Activated CD8-positive, alpha-beta memory T cell treated with anti-CD3 and anti-CD28 coated beads for 36 hours (primary cell): ENCODE measurements around the gene CSRNP3. TPM values are rescaled to one million over a fixed set of nuclear protein-coding genes. Genes with fewer than 3 reads are reported as not detected.
"Not testable (repeated sequence)": the region's sequence is repeated elsewhere in the genome, so short reads cannot be mapped to it uniquely, and the experiment has no call there.

ENCODE experiments used
- CTCF ChIA-PET: fragments of 350-600 bp; sonication (Branson Sonifier 250); formaldehyde crosslinking; loops from one replicate; lab custom pipeline; 2021; ENCODE audit warnings: antibody characterized with exemption; lab: Charles Lee
- POLR2A ChIA-PET: fragments of 350-600 bp; sonication (Branson Sonifier 250); formaldehyde crosslinking; loops from one replicate; lab custom pipeline; 2021; ENCODE audit warnings: antibody characterized with exemption; lab: Charles Lee
- total RNA-seq, 2 experiments: library from RNA; stranded (reverse); gene quantifications; one replicate each; pipeline ENCODE4 v1.2.3, GENCODE V29; 2021

Gene CSRNP3
- total RNA-seq, 2 experiments from 2014 or later = not detected

DNA sequence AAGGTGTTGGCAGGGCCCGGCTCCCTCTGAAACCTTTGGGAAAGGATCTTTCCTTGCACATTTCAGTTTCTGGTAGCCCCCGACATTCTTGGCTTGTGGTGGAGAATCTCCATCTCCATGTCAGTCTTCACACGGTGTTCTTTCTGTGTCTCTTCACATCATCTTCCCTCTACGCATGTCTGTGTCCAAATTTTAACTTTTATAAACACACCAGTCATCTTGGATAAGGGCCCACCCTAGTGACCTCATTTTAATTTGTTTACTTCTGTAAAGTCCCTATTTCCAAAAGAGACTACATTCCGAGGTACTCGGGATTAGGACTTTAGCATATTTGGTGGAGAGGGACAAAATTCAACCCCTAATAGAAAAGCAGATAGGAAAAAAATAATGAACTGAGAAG is 186.2 kb downstream of the CSRNP3 start:
- ChIA-PET POLR2A (no interaction called here), CTCF (no interaction called here)

DNA sequence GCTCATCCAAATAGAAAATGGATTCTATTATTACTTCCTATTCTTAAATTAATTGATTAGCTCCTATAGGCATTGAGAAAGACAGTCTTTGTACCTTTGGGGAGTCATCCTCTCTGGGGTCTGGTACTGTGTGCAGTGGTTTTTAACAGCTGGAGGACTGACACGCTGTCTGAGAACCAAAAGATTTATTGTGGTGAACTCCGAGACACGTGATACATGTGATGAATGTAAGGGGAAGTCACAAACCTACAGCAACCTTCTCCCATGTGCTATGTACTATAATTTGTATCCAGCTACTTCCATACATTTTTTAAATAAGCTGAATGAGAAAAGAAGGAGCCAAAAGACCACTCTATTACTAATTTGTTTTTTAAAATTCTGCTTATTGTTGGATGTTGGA is 190.9 kb downstream of the CSRNP3 start:
- CTCF ChIA-PET = no interaction called here
- POLR2A ChIA-PET = no interaction called here

- POLR2A ChIA-PET = no interaction called here
- CTCF ChIA-PET = no interaction called here
Measured at GRCh38 chr2:165662720-165663119, 193.2 kb downstream of the CSRNP3 start.

DNA sequence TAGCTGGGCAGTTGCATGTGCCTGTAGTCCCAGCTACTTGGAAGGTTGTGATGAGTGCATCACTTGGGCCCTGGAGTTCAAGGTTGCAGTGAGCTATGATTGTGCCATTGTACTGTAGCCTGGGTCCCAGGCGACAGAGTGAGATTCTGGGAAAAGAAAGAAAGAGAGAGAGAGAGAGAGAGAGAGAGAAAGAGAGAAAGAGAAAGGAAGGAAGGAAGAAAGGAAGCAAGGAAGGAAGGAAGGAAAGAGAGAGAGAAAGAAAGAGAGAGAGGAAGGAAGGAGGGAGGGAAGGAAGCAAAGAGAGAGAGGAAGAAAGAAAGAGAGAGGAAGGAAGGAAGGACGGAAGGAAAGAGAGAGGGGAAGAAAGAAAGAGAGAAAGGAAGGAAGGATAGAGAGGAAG is 196.1 kb downstream of the CSRNP3 start:
- POLR2A ChIA-PET = no interaction called here
- CTCF ChIA-PET = no interaction called here

DNA sequence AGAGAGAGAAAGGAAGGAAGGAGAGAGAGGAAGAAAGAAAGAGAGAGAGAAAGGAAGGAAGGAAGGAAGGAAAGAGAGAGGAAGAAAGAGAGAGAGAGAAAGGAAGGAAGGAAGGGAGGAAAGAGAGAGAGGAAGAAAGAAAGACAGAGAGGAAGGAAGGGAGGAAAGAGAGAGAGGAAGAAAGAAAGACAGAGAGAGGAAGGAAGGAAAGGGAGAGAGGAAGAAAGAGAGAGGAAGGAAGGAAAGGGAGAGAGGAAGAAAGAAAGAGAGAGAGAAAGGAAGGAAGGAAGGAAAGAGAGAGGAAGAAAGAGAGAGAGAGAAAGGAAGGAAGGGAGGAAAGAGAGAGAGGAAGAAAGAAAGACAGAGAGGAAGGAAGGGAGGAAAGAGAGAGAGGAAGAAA is 196.6 kb downstream of the CSRNP3 start:
- POLR2A ChIA-PET, CTCF ChIA-PET: not testable (repeated sequence)

DNA sequence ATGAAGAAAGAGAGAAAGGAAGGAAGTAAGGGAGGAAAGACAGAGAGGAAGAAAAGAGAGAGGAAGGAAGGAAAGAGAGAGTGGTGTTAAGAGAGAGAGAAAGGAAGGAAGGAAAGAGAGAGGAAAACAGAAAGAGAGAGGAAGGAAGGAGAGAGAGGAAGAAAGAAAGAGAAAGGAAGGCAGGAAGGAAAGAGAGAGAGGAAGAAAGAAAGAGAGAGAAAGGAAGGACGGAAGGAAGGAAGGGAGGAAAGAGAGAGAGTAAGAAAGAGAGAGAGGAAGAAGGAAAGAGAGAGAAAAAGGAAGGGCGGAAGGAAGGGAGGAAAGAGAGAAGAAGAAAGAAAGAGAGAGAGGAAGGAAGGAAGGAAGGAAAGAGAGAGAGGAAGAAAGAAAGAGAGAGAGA is 197.1 kb downstream of the CSRNP3 start:
- POLR2A ChIA-PET = no interaction called here
- CTCF ChIA-PET = no interaction called here

GRCh38 chr2:165667375-165667774 is 197.9 kb downstream of the CSRNP3 start:
- POLR2A ChIA-PET = no interaction called here
- CTCF ChIA-PET = no interaction called here

DNA sequence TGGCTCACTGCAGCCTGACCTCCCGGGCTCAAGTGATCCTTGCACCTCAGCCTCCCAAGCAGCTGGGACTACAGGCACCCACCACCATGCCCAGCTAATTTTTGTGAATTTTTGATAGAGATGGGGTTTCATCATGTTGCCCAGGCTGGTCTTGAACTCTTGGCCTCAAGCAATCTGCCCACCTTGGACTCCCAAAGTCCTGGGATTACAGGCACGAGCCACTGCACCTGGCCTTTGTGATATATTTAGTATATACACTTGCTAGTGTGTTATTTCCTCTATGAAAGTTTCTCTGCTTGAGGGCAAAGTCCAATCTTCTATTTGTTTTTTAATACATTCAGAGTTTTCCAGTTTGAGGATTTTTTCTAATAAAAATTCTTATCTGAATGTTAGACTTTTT is 205.3 kb downstream of the CSRNP3 start:
- CTCF ChIA-PET = no interaction called here

GRCh38 chr2:165675551-165675968 is 206.1 kb downstream of the CSRNP3 start:
- ChIA-PET POLR2A (no interaction called here), CTCF (no interaction called here)

More for the DNA sequence above, 205.3 kb downstream of the CSRNP3 start:
- POLR2A ChIA-PET = no interaction called here

- ChIA-PET POLR2A (no interaction called here), CTCF (no interaction called here)
Measured at GRCh38 chr2:165678882-165679281, 209.4 kb downstream of the CSRNP3 start.

- POLR2A ChIA-PET = interaction anchor here (0.5 kb wide), 1 partner anchor 59 kb away, joined by 7 read pairs; no protein-coding TSS in a partner anchor
- CTCF ChIA-PET = no interaction called here
Measured at GRCh38 chr2:165679621-165680020, 210.1 kb downstream of the CSRNP3 start.

- ChIA-PET CTCF (interaction anchor here (0.7 kb wide), 1 partner anchor 9 kb away, joined by 3 read pairs; no protein-coding TSS in a partner anchor), POLR2A (no interaction called here)
Measured at GRCh38 chr2:165681841-165682240, 212.3 kb downstream of the CSRNP3 start.

DNA sequence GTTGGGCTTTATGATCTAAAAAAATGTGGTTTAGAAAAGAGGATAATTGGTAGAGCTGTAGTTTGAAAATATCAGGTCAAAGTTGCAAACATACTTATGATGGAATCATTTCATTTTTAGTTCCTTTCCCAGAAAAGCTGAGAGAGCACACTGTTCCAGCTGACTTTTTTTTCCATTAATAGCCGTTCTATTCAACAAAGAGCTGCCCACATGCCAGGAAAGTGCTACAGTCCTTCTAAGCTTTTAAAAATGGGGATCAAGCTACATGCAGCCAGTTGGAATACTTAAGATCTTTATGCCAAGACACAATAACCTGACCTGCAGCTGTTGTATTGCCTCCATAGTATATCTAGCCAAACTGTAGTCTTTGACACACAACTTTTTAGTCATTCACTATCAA is 213.0 kb downstream of the CSRNP3 start:
- POLR2A ChIA-PET = no interaction called here
- CTCF ChIA-PET = interaction anchor here (0.7 kb wide), 1 partner anchor 9 kb away, joined by 3 read pairs; no protein-coding TSS in a partner anchor

DNA sequence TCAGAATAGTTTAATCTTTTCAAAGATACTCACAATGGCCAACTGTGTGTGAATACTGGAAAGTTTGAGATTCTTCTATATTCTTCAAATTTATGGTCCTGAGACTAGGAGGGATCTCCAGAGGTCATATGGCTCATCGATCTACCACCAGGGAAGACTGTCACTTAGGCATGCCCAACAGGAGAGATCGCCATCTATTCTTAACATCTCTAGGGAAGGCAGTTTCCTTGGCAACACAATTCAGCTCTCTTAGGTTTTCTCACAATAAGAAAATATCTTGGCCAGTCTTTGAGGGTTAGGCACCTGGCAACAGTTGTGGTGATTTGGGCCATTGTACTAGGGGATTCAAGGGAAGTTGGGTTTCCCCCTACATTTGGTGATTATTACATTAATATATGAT is 217.3 kb downstream of the CSRNP3 start:
- POLR2A ChIA-PET = no interaction called here
- CTCF ChIA-PET = no interaction called here

DNA sequence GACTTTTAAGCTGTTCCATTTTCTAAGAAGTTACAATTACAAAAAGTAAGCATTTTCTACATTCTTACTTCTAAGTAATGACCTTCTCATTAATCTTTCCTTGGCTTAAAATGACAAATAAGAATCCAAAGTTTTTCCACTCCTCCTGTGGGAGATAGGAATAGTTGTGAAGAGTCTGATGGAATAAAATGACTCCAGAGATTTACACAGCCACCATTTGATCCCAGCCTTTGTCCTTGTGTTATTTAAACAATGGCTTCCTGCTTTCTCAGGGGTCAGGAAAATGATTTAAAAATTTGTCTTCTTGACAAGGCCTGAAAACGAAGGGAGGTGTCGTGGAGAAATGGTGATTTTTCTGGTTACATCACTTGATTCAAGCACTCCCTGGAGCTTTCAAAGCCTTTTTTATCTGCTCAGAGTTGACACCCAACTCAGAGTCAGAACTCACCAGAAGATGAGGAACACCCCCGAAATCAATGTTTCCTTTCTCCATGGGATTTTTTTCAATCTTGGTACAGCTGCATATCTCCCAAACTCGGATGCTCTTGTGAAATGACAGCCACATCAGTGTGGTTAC is 218.0 kb downstream of the CSRNP3 start:
- ChIA-PET POLR2A (no interaction called here), CTCF (no interaction called here)

DNA sequence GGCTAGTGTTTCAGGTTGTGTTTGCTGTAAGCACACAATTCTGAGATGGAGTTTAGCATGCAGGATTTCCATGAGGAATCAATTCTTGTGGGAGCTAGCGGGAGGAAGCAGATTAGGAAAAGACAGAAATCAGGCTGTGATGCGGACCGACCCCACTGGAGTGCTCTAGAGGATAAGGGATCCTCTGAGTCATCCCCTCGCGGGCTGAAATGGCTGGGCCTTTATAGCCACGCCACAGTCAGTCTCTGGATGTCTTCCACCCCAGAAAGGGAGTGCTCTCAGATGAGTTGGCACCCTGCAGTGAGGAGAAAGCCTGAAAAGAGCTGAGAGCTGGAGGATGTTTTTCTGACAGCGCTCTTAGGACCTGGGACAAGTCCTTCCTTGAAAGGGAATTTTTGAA is 222.1 kb downstream of the CSRNP3 start:
- ChIA-PET CTCF (interaction anchor here (1.2 kb wide), 1 partner anchor 9 kb away, joined by 3 read pairs; no protein-coding TSS in a partner anchor), POLR2A (no interaction called here)

- ChIA-PET CTCF (no interaction called here), POLR2A (no interaction called here)
Measured at GRCh38 chr2:165692906-165693305, 223.4 kb downstream of the CSRNP3 start.

DNA sequence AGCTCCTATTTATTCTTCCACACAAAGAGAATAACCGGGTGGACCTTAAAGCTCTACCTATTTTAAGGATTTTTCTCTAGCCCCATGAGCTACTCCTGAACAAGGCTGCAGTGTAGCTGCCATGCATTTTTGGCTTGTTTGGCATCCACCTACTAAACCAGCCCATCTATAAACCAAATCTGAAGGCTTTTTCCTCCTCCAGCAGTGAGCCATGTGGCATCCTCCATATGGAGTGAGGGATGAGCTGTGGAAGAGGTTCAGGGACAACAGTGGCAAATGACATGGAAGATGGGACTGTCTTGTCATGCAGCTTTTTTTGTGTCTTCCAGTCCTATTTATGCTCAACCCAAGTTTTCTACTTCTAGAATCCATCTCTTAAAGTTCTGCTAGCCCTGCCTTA is 224.3 kb downstream of the CSRNP3 start:
- POLR2A ChIA-PET = no interaction called here
- CTCF ChIA-PET = no interaction called here

DNA sequence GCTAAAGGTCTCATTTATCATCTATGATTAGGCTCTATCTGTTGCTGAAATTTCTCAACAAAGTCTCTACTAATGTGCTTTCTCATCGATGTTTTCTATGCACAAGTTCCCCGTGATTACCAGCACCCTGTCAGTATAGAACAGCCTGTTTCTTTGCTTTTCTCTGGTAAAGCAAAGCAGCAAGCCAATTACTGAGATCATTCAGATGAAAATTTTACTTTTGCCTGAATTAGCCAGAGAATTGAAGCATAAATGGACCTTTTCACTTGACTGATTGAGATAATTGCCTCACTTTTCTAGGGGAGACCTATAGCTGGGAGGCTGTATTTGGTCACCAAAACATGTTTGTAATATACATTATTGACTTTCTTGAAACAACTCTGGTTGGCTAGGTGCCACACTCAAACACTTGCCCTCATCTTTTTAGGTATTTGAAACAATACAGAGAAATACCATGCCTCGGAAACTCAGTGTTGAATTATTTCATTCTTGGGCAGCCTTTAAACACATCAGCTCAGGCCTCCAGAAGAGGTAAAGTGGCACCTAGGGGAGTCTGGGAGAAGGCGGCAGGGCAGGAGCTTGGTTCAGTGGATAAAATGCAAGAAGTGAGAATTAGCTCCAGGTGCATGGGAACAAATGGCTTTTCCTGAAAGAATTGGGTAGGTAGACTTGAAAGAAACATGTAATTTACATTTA is 228.4 kb downstream of the CSRNP3 start:
- POLR2A ChIA-PET = no interaction called here
- CTCF ChIA-PET = interaction anchor here (0.6 kb wide), 1 partner anchor 706 kb away, joined by 3 read pairs; no protein-coding TSS in a partner anchor

- CTCF ChIA-PET = interaction anchor here (0.6 kb wide), 1 partner anchor 707 kb away, joined by 3 read pairs; no protein-coding TSS in a partner anchor
- POLR2A ChIA-PET = no interaction called here
Measured at GRCh38 chr2:165698444-165698884, 229.0 kb downstream of the CSRNP3 start.

DNA sequence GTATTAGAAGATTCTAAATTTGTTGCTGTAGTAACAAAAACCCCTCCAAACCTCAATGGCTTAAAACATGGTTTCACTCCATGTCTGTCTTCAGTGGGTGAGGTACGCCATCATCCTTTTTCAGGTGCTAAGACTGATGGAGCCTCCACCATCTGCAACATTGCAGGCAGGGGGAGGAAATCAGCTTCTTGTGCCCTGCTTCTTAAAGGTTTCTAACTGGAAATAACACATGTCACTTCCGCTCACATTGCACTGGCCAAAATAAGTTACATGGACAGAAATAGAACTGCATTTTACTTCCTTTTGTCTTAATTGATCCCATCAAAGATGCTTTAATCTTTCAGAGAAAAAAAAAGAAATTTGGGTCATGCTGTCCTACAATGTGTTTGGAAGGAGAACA is 230.4 kb downstream of the CSRNP3 start:
- ChIA-PET CTCF (no interaction called here), POLR2A (no interaction called here)
